ENCODE results near the gene UVRAG. TPM values are rescaled to one million over a fixed set of nuclear protein-coding genes. Genes with fewer than 3 reads are reported as not detected.

Gene UVRAG
- total RNA-seq, 1 donor from 2014 or later, result 34.0 TPM

GRCh38 chr11:75822541-75822940 lies 7.5 kb downstream of the UVRAG start:
- H3K27me3 ChIP-seq, result no peaks in the 10 kb centered on the region
- peaks cover 9% of the 10 kb centered on the region for H3K4me1 Mint-ChIP-seq
- H3K4me3 ChIP-seq, result no peak overlapping the region
- no peaks in the 10 kb centered on the region for H3K27me3 Mint-ChIP-seq (ENCODE audit: insufficient read depth, low read depth)
- H3F3A ChIP-seq (ENCODE audit: low read depth), result no peaks in the 10 kb centered on the region
- DNase-seq (ENCODE audit: low spot score), result no peak
- H2AFZ ChIP-seq (replicated peaks), result no peak overlapping the region
- peaks cover 7% of the 10 kb centered on the region for H4K20me1 ChIP-seq (ENCODE audit: low read depth)
- H3K9ac ChIP-seq, result no peak overlapping the region
- no peaks in the 10 kb centered on the region for H3K9me3 Mint-ChIP-seq
- no peak overlapping the region for H3K27ac Mint-ChIP-seq
- no peak overlapping the region for H3K4me3 Mint-ChIP-seq
- TF ChIP-seq EZH2phosphoT487 (IDR thresholded peaks at IDR 0.05), result no peak
- no peak for TF ChIP-seq CTCF (IDR thresholded peaks at IDR 0.05)
- no peak for TF ChIP-seq EZH2 (IDR thresholded peaks at IDR 0.05)
- H3K36me3 Mint-ChIP-seq, result peaks cover 9% of the 10 kb centered on the region
- H3K9me3 ChIP-seq (ENCODE audit: low read depth), result no peaks in the 10 kb centered on the region
- H3K4me1 ChIP-seq, result no peaks in the 10 kb centered on the region
- H3K79me2 ChIP-seq (ENCODE audit: low read depth), result peaks cover 69% of the 10 kb centered on the region
- H3K4me2 ChIP-seq, result no peak overlapping the region
- H3K27ac ChIP-seq, result no peak overlapping the region
- H3K36me3 ChIP-seq, result no peaks in the 10 kb centered on the region

- DNase-seq (ENCODE audit: low spot score), result no peak
- Histone ChIP-seq H3K79me2 (ENCODE audit: low read depth) (peaks cover 65% of the 10 kb centered on the region), H3K4me1 (no peaks in the 10 kb centered on the region), H3K4me3 (no peak overlapping the region), H3F3A (ENCODE audit: low read depth) (no peaks in the 10 kb centered on the region), H3K27me3 (no peaks in the 10 kb centered on the region), H2AFZ (replicated peaks) (no peak overlapping the region), H3K36me3 (no peaks in the 10 kb centered on the region), H3K4me2 (no peak overlapping the region), H4K20me1 (ENCODE audit: low read depth) (peaks cover 7% of the 10 kb centered on the region), H3K9me3 (ENCODE audit: low read depth) (no peaks in the 10 kb centered on the region), H3K9ac (no peak overlapping the region), H3K27ac (no peak overlapping the region)
- TF ChIP-seq EZH2phosphoT487 (IDR thresholded peaks at IDR 0.05) (no peak), EZH2 (IDR thresholded peaks at IDR 0.05) (no peak), CTCF (IDR thresholded peaks at IDR 0.05) (no peak)
- Mint-ChIP-seq H3K9me3 (no peaks in the 10 kb centered on the region), H3K27ac (no peak overlapping the region), H3K36me3 (peaks cover 7% of the 10 kb centered on the region), H3K4me3 (no peak overlapping the region), H3K4me1 (peaks cover 7% of the 10 kb centered on the region), H3K27me3 (ENCODE audit: insufficient read depth, low read depth) (no peaks in the 10 kb centered on the region)
These were observed 8.4 kb downstream of the UVRAG start for GRCh38 chr11:75823415-75823814.

GRCh38 chr11:75823946-75824345 lies 8.9 kb downstream of the UVRAG start:
- H3K79me2 ChIP-seq (ENCODE audit: low read depth), result peaks cover 63% of the 10 kb centered on the region
- no peak overlapping the region for H2AFZ ChIP-seq (replicated peaks)
- no peak for TF ChIP-seq EZH2phosphoT487 (IDR thresholded peaks at IDR 0.05)
- TF ChIP-seq EZH2 (IDR thresholded peaks at IDR 0.05), result no peak
- TF ChIP-seq CTCF (IDR thresholded peaks at IDR 0.05), result no peak
- Mint-ChIP-seq H3K36me3 (peaks cover 7% of the 10 kb centered on the region), H3K4me1 (peaks cover 7% of the 10 kb centered on the region), H3K27me3 (ENCODE audit: insufficient read depth, low read depth) (no peaks in the 10 kb centered on the region), H3K27ac (no peak overlapping the region), H3K9me3 (no peaks in the 10 kb centered on the region), H3K4me3 (no peak overlapping the region)
- no peak for DNase-seq (ENCODE audit: low spot score)
- H3K9ac ChIP-seq, result no peak overlapping the region
- no peaks in the 10 kb centered on the region for H3K9me3 ChIP-seq (ENCODE audit: low read depth)
- peaks cover 8% of the 10 kb centered on the region for H4K20me1 ChIP-seq (ENCODE audit: low read depth)
- H3K27me3 ChIP-seq, result no peaks in the 10 kb centered on the region
- no peaks in the 10 kb centered on the region for H3K36me3 ChIP-seq
- no peak overlapping the region for H3K4me3 ChIP-seq
- H3F3A ChIP-seq (ENCODE audit: low read depth), result no peaks in the 10 kb centered on the region
- H3K4me1 ChIP-seq, result no peaks in the 10 kb centered on the region
- no peak overlapping the region for H3K27ac ChIP-seq
- H3K4me2 ChIP-seq, result no peak overlapping the region

All from neural progenitor cell (in vitro differentiated cells).